Measurements from ENCODE around the gene TCF4. TPM values are rescaled to one million over a fixed set of nuclear protein-coding genes. Genes with fewer than 3 reads are reported as not detected.

The TCF4 gene
- total and polyA plus RNA-seq, 2 of the 13 experiments (the other 11 are each of a cell fraction or from before 2014, with no cell fraction given) = not detected

DNA sequence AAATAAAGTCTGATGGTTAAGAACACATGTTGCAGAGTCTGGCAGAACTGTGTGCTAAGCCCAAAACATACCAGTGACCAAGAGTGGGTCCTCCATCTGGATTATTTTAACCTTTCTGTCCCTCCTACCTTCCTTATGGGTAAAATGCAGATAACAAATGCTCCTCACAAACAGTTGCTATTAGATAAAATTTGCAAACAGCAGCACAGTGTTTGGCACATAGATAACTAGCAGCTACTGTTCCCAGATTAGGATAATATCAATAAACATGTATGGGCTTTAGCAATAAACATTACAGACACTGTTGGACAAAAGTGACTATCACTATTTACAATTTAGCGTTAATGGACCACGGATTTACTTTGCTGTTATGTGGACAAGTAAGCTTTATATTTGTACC is 154.9 kb downstream of the TCF4 start:
- no peak overlapping the region for H3K27ac ChIP-seq (ENCODE audit: extremely low read length, insufficient read depth, low read length)
- 3% methylated on average over 2 of the region's 2 CpGs for WGBS (ENCODE audit: low lambda C conversion rate)
- DNase-seq (ENCODE audit: low spot score) = no peak
- TF ChIP-seq MIXL1 (CRISPR knock-in tag; IDR thresholded peaks at IDR 0.05) (no peak), POLR2AphosphoS5 (IDR thresholded peaks at IDR 0.05; ENCODE audit: low read depth, low read length) (no peak), SP140L (CRISPR knock-in tag; IDR thresholded peaks at IDR 0.05; ENCODE audit: borderline replicate concordance) (no peak)
- TF ChIP-seq, protein P1, sequence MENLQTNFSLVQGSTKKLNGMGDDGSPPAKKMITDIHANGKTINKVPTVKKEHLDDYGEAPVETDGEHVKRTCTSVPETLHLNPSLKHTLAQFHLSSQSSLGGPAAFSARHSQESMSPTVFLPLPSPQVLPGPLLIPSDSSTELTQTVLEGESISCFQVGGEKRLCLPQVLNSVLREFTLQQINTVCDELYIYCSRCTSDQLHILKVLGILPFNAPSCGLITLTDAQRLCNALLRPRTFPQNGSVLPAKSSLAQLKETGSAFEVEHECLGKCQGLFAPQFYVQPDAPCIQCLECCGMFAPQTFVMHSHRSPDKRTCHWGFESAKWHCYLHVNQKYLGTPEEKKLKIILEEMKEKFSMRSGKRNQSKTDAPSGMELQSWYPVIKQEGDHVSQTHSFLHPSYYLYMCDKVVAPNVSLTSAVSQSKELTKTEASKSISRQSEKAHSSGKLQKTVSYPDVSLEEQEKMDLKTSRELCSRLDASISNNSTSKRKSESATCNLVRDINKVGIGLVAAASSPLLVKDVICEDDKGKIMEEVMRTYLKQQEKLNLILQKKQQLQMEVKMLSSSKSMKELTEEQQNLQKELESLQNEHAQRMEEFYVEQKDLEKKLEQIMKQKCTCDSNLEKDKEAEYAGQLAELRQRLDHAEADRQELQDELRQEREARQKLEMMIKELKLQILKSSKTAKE (CRISPR knock-in tag; IDR thresholded peaks at IDR 0.05; ENCODE audit: borderline replicate concordance) = no peak
- CTCF ChIA-PET (ENCODE audit: low intra/inter-chr PET ratio, low total read pairs) = no interaction called here
- no peak overlapping the region for H3K4me3 ChIP-seq (replicated peaks in 1 of 3; ENCODE audit: insufficient read depth in 1 of 3, low read depth in 2 of 3, low read length in 3 of 3)
- intact Hi-C loops (cut with micrococcal nuclease; ENCODE audit: unreplicated experiment) = no loop called here
- H3K9ac ChIP-seq (ENCODE audit: insufficient read depth, low read depth, low read length) = no peak overlapping the region
- POLR2A ChIA-PET = no interaction called here
- in situ Hi-C loops (cut with HindIII; ENCODE audit: extremely low pct_ligation_motif_present, low pct_unique_long_range_greater_than_20kb) = no loop called here
- H3K9me3 ChIP-seq (ENCODE audit: low read length) = no peaks in the 10 kb centered on the region
- no peak overlapping the region for H3K4me2 ChIP-seq (ENCODE audit: low read depth, low read length)
- FAIRE-seq = no peak
- no peaks in the 10 kb centered on the region for H3K27me3 ChIP-seq (ENCODE audit: control insufficient read depth in 1 of 2, insufficient read depth in 2 of 2, low read length in 2 of 2)
- no peaks in the 10 kb centered on the region for H3K79me2 ChIP-seq (ENCODE audit: insufficient read depth, low read length)
- no peak overlapping the region for H2AFZ ChIP-seq (ENCODE audit: low read length)
- no peaks in the 10 kb centered on the region for H3K4me1 ChIP-seq (ENCODE audit: insufficient read depth, low read length)
- H3K36me3 ChIP-seq (replicated peaks in 1 of 2; ENCODE audit: control insufficient read depth in 1 of 2, insufficient read depth in 2 of 2, low read length in 2 of 2) = no peaks in the 10 kb centered on the region
- no peaks in the 10 kb centered on the region for H4K20me1 ChIP-seq (ENCODE audit: insufficient read depth, low read length)
- BruUV-seq (replicated peaks) = no TSS peak
- ATAC-seq = no peak

DNA sequence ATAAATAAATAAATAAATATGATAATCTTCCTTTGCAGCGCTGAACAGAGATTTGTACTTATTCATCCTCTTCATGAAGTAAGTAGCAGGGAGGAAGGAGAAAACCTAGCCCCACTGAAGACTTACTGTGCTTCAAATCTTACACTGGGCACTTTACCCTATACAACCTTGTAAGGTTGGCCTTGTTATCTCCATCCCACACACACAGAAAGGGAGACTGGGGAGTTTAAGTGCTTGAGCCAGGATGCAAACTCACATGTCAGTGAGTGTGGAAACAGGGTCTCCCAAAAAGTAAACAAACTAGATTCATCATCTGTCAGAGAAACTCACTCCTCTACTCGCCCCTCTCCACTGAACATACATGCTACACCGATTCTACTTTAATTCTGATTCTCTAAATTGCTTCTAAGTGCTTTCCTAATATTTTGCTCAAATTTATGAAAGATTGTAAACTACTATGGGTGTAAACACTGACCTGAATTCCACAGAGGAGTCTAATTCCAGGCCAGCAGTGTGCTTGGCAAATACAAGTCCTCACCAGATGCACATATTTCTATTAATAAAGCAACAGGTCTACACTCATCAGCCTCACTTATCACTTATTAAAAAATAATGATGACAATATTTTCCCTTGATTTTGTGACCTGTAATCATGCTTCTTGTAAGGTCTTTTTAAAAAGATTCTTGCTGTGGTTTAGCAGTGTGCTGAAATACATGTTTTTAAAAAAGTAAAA is 155.5 kb downstream of the TCF4 start:
- ATAC-seq = no peak
- Histone ChIP-seq H3K36me3 (replicated peaks in 1 of 2; ENCODE audit: control insufficient read depth in 1 of 2, insufficient read depth in 2 of 2, low read length in 2 of 2) (no peaks in the 10 kb centered on the region), H3K9ac (ENCODE audit: insufficient read depth, low read depth, low read length) (no peak overlapping the region), H3K27me3 (ENCODE audit: control insufficient read depth in 1 of 2, insufficient read depth in 2 of 2, low read length in 2 of 2) (no peaks in the 10 kb centered on the region), H3K4me3 (replicated peaks in 1 of 3; ENCODE audit: insufficient read depth in 1 of 3, low read depth in 2 of 3, low read length in 3 of 3) (no peak overlapping the region), H4K20me1 (ENCODE audit: insufficient read depth, low read length) (no peaks in the 10 kb centered on the region), H2AFZ (ENCODE audit: low read length) (no peak overlapping the region), H3K4me1 (ENCODE audit: insufficient read depth, low read length) (no peaks in the 10 kb centered on the region), H3K79me2 (ENCODE audit: insufficient read depth, low read length) (no peaks in the 10 kb centered on the region), H3K4me2 (ENCODE audit: low read depth, low read length) (no peak overlapping the region), H3K27ac (ENCODE audit: extremely low read length, insufficient read depth, low read length) (no peak overlapping the region), H3K9me3 (ENCODE audit: low read length) (no peaks in the 10 kb centered on the region)
- DNase-seq (ENCODE audit: low spot score) = no peak
- no peak for TF ChIP-seq FOXC1 (CRISPR knock-in tag; IDR thresholded peaks at IDR 0.05; ENCODE audit: borderline replicate concordance)
- TF ChIP-seq ERF (CRISPR knock-in tag; IDR thresholded peaks at IDR 0.05) = no peak
- BruUV-seq (replicated peaks) = no TSS peak
- WGBS (ENCODE audit: low lambda C conversion rate) = 14% methylated on average over 3 of the region's 3 CpGs
- intact Hi-C loops (cut with micrococcal nuclease; ENCODE audit: unreplicated experiment) (no loop called here), in situ Hi-C loops (cut with HindIII; ENCODE audit: extremely low pct_ligation_motif_present, low pct_unique_long_range_greater_than_20kb) (no loop called here)
- ChIA-PET POLR2A (no interaction called here), CTCF (ENCODE audit: low intra/inter-chr PET ratio, low total read pairs) (no interaction called here)
- no peak for FAIRE-seq

Data from HepG2 (cell line).